ES-I3 (cell line): Measurements from ENCODE around the gene SPEM2.
"Not testable (repeated sequence)": the region's sequence is repeated elsewhere in the genome, so short reads cannot be mapped to it uniquely, and the experiment has no call there.

Source experiments
- H3K36me3 ChIP-seq: 2 replicates; pipeline ENCODE4 v1.6.1; 2013; ENCODE audit warnings: mild to moderate bottlenecking, low read length, control low read depth, moderate library complexity; ENCODE audit not compliant: insufficient read depth
- H3K4me1 ChIP-seq: 2 replicates; pipeline ENCODE4 v1.6.1; 2013; ENCODE audit warnings: mild to moderate bottlenecking, control low read depth, low read length; ENCODE audit not compliant: insufficient read depth
- H3K9ac ChIP-seq: 2 replicates; pipeline ENCODE4 v1.6.1; 2013; ENCODE audit warnings: low read depth, mild to moderate bottlenecking, low read length, moderate library complexity
- H3K9me3 ChIP-seq: 2 replicates; pipeline ENCODE4 v1.6.1; 2013; ENCODE audit warnings: mild to moderate bottlenecking, low read length, moderate library complexity; ENCODE audit not compliant: control insufficient read depth, insufficient read depth

SPEM2 gene

GRCh38 chr17:7460850-7461660, 35.6 kb downstream of the SPEM2 start:
- no peak overlapping the region; the same call in 1 of the 2 replicates for H3K9ac ChIP-seq
- no peaks in the 10 kb centered on the region for H3K9me3 ChIP-seq
- peaks cover 18% of the 10 kb centered on the region; the same call in 1 of the 2 replicates for H3K4me1 ChIP-seq
- H3K36me3 ChIP-seq, result no peaks in the 10 kb centered on the region

DNA sequence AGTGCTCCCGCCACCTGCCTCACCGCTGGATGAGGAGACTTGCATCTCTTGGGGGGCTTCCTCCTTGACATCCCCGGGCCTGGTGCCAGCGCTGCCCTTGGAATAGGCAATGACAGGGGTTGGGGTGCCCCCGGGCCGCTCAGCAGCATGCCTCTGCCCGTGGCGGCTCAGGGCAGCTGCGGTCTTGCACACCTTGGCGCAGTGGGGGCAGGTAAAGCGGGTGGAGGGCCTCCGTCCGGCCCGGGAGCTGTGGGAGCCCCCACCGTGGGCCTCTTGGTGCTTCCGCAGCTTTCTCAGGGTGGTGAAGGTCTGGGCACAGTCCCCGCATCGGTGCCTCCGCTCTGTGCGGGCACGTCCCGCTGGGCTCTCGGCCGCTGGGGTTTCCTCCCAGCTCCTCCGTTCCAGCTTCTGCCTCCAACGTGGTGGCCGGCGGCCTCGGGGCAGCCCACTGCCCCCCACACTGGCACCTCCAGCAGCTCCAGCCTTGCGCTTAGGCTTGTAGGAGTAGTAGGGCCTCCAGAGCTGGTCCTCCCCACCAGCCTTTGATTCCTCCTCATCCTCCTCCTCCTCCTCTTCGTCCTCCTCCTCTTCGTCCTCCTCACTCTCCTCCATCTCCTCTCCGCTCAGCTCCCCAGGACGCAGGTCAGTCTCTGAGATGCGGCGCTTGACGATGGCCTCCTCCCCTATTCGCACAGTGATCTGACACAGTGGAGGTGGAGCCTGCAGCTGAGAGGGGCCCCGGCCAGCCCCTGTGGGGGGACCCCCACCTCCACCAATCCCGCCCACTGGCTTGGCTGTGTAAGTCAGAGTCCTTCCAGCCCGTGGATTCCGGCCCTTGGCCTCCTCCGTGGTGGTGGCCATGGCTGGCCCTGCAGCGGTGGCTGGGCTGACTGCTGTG, 37.3 kb downstream of the SPEM2 start:
- no peak overlapping the region for H3K9ac ChIP-seq
- peaks cover 18% of the 10 kb centered on the region; the same call in 1 of the 2 replicates for H3K4me1 ChIP-seq
- H3K9me3 ChIP-seq, result no peaks in the 10 kb centered on the region
- H3K36me3 ChIP-seq, result no peaks in the 10 kb centered on the region

DNA sequence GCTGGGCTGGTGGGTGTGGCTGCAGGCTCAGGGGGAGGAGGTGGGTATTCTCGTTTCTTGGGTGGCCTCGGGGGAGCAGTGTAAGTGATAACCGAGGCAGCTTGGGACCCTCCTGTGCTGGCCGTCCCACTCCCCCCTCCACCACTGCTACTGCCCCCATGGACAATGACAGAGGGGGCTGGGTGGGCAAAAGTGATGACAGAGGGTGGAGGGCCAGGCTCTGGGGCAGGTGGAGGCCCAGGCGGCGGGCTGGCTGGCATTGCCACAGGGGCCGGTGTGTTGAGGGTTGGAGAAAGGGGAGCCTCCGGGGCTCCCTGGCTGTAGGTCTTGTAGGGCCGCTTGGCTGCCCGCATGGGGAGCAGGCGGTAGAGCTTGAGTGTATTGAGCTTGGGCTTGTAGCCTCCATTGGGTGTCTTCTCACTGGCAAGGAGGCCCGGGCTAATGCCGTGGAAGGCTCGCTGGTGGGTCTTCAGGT, 38.0 kb downstream of the SPEM2 start:
- Histone ChIP-seq H3K4me1 (peaks cover 18% of the 10 kb centered on the region; the same call in 1 of the 2 replicates), H3K9me3 (no peaks in the 10 kb centered on the region), H3K36me3 (no peaks in the 10 kb centered on the region), H3K9ac (no peak overlapping the region)

DNA sequence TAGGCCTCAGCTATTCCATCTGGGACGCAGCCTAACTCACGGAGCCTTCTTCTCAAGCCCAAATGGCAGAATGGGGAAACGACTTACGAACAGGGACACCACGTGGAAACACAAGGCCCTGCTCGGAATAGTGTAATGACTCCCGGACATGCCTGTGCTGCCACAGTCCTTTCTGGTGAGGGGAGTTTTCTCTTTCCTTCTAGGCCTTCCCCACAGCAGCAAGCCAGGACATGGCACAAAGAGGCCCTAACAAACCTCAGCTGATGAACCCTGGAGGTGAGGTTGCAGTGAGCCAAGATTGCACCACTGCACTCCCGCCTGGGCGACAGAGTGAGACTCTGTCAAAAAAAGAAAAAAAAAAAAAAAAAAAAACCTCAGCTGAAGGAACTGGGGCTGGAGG, 38.7 kb downstream of the SPEM2 start:
- H3K4me1 ChIP-seq, result peaks cover 18% of the 10 kb centered on the region; the same call in 1 of the 2 replicates
- no peaks in the 10 kb centered on the region for H3K36me3 ChIP-seq
- no peaks in the 10 kb centered on the region for H3K9me3 ChIP-seq
- H3K9ac ChIP-seq, result no peak overlapping the region

DNA sequence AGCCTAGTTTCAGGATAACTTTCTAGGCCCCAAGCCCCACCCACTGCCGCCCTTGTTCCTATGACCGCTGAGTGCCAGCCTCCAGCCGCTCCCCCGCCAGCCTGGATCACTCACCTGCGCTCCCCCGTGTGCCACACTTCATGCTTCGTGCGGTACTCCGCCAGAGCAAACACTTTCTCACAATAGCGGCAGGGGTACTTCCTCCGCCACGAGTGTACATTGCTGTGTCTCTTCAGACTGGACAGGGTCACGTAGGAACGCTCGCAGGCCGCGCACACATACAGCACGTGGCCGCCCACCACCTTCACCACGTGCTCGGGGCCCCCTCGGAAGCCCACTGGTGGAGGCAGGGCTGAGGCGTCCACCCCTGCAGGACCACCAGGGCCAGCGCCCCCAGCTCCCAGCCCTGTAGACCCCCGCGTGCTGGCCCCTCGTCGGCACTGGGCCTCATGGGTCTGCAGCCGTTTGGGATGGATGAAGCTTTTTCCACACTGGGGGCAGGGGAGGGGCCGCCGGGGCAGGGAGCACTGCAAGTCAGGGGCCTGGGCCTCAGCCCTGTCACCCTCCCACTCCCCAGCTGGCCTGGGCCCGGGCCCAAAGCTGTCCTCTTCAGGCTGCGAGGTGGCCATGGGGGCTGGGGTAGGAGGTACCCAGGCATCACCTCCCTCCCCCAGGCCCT, 40.3 kb downstream of the SPEM2 start:
- Histone ChIP-seq H3K9ac (no peak overlapping the region), H3K36me3 (no peaks in the 10 kb centered on the region), H3K4me1 (peaks cover 11% of the 10 kb centered on the region; the same call in 1 of the 2 replicates), H3K9me3 (no peaks in the 10 kb centered on the region)

DNA sequence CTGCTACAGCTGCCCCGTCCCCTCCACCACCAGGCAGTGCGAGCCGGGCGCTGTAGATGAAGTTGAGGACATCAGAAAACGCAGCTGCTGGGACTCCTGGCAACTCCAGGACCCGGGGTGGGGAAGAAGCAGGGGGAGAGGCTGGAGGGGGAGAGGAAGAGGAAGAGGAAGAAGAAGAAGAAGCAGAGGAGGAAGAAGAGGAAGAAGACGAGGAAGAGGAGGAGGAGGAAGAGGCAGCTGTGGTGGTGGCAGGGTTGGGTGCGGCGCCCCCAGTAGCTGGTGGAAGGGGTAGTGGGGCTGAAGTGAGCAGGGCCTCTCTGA, 40.9 kb downstream of the SPEM2 start:
- Histone ChIP-seq H3K36me3 (no peaks in the 10 kb centered on the region), H3K9ac (no peak overlapping the region), H3K9me3 (no peaks in the 10 kb centered on the region), H3K4me1 (peaks cover 6% of the 10 kb centered on the region; the same call in 1 of the 2 replicates)

GRCh38 chr17:7466639-7467341, 41.4 kb downstream of the SPEM2 start:
- Histone ChIP-seq H3K36me3 (no peaks in the 10 kb centered on the region), H3K9me3 (no peaks in the 10 kb centered on the region), H3K4me1 (peaks cover under 1% of the 10 kb centered on the region; the same call in 1 of the 2 replicates), H3K9ac (no peak overlapping the region)

DNA sequence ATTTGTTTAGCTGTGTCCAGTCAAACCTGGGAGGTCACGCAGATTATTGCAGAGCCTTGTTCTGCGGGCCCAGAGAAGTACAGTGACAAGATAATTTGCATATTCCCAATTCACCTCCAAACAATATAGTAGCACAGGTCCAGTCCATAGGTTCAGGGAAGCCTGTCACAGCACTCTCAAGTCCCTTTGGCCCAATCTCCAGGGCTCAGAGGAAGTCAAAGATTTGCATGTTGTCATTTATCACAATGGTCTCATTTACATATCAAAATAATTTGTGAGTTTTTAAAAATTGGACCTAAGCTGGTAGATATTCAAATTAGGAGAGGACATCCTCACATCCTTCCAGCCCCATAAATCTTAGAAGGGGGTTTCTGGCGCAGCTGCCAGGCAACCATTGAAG, 42.1 kb downstream of the SPEM2 start:
- H3K4me1 ChIP-seq, result no peaks in the 10 kb centered on the region
- no peak overlapping the region for H3K9ac ChIP-seq
- no peaks in the 10 kb centered on the region for H3K36me3 ChIP-seq

DNA sequence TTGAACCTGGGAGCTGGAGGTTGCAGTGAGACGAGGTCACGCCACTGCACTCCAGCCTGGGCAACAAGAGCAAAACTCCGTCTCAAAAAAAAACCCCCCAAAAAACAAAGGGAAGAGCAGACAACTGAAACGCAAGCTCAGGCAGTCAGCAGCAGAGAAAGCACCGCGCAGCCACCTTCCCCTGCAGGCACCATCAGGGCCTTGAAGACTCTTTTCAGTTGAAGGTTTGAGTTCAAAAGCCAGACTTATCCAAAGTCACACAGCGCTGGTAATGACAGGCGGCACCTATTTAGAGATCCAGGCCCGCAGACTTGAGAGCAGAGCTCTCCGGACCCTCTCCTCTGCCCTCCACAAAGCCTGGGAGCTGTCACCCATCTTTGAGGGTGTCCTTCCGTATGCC, 42.9 kb downstream of the SPEM2 start:
- Histone ChIP-seq H3K9ac (no peak overlapping the region), H3K36me3 (no peaks in the 10 kb centered on the region), H3K4me1 (no peaks in the 10 kb centered on the region), H3K9me3 (no peaks in the 10 kb centered on the region)

More for the DNA sequence above, 42.1 kb downstream of the SPEM2 start:
- H3K9me3 ChIP-seq, result no peaks in the 10 kb centered on the region

- Histone ChIP-seq H3K9ac (no peak overlapping the region), H3K36me3 (no peaks in the 10 kb centered on the region), H3K4me1 (no peaks in the 10 kb centered on the region), H3K9me3 (no peaks in the 10 kb centered on the region)
These were observed 43.5 kb downstream of the SPEM2 start for GRCh38 chr17:7468804-7469389.

DNA sequence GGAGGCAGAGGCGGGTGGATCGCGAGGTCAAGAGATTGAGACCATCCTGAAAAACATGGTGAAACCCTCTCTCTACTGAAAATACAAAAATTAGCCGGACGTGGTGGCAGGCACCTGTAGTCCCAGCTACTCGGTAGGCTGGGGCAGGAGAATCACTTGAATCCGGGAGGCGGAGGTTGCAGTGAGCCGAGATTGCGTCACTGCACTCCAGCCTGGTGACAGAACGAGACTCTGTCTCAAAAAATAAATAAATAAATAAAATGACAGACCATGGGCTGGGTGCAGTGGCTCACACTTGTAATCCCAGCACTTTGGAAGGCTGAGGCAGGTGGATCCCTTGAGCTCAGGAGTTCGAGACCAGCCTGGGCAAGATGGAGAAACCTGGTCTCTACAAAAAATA, 44.4 kb downstream of the SPEM2 start:
- not testable (repeated sequence) for H3K9ac ChIP-seq, H3K36me3 ChIP-seq, H3K4me1 ChIP-seq, H3K9me3 ChIP-seq

DNA sequence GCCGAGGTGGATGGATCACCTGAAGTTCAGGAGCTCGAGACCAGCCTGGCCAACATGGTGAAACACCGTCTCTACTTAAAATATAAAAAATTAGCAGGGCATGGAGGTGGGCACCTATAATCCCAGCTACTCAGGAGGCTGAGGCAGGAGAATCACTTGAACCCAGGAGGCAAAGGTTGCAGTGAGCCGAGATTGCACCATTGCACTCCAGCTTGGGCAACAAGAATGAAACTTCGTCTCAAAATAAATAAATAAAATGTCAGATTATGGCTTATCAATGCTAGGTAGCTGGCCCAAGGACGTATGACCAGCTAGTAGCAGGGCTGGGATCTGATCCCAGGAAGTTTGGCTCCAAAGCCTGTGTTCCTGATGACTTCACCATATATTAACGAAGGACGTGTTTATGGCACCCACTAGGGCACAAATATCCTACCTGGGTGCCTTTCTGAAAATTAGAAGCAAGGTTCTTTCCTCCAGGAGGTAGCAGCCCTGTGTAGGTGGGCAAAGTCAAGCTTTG, 45.1 kb downstream of the SPEM2 start:
- H3K36me3 ChIP-seq, H3K9me3 ChIP-seq, H3K9ac ChIP-seq, H3K4me1 ChIP-seq: not testable (repeated sequence)

DNA sequence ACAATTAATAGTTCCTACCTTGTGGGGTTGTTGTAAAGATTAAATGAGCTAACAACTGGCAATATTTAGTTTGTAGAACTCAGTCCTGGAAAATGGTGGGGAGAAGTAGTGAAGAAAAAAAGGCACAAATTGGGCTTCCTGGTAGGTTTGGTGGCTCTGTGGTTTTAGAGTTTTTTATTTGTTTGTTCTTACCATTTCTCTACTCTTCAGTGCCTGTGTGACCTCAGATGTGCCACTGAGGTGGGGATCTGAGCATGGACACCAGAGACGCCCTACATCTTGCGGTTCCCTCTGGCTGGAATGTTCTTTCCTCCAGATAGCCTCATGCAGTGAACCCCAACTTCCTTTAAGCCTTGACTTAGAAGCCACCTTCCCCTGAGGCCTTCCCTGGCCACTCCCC, 46.3 kb downstream of the SPEM2 start:
- Histone ChIP-seq H3K4me1 (peaks cover 12% of the 10 kb centered on the region), H3K9ac (no peak overlapping the region), H3K9me3 (no peaks in the 10 kb centered on the region), H3K36me3 (no peaks in the 10 kb centered on the region)
